Measurements from ENCODE around the gene PATE4.

DNA sequence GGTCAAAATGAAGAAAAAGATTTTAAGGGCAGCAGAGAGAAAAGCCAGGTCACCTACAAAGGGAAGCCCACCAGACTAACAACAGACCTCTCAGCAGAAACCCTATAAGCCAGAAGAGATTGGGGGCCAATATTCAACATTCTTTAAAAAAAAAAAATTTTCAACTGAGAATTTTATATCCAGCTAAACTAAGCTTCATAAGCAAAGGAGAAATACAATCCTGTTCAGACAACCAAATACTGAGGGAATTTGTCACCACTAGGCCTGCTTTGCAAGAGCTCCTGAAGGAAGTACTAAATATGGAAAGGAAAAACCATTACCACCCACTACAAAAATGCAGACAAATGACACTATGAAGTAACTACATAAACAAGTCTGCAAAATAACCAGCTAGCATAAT lies 13.1 kb downstream of the PATE4 start:
- TF ChIP-seq POLR2A (IDR thresholded peaks at IDR 0.05) = no peak
- TF ChIP-seq, protein P1, sequence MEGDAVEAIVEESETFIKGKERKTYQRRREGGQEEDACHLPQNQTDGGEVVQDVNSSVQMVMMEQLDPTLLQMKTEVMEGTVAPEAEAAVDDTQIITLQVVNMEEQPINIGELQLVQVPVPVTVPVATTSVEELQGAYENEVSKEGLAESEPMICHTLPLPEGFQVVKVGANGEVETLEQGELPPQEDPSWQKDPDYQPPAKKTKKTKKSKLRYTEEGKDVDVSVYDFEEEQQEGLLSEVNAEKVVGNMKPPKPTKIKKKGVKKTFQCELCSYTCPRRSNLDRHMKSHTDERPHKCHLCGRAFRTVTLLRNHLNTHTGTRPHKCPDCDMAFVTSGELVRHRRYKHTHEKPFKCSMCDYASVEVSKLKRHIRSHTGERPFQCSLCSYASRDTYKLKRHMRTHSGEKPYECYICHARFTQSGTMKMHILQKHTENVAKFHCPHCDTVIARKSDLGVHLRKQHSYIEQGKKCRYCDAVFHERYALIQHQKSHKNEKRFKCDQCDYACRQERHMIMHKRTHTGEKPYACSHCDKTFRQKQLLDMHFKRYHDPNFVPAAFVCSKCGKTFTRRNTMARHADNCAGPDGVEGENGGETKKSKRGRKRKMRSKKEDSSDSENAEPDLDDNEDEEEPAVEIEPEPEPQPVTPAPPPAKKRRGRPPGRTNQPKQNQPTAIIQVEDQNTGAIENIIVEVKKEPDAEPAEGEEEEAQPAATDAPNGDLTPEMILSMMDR (IDR thresholded peaks at IDR 0.05) = no peak
